NT2/D1 (cell line): ENCODE data around the gene TSPAN14.

Source experiments
- SUZ12 ChIP-seq: IDR thresholded peaks from 2 replicates; pipeline ENCODE4 v1.6.1; 2011; ENCODE audit not compliant: insufficient read length, insufficient read depth; ENCODE audit errors: extremely low read depth
- YY1 ChIP-seq: IDR thresholded peaks from 2 replicates; pipeline ENCODE4 v1.6.1; 2011; ENCODE audit not compliant: insufficient read length, insufficient read depth
- ZNF274 ChIP-seq: IDR thresholded peaks from 2 replicates; pipeline ENCODE4 v1.6.1; 2011; ENCODE audit warnings: mild to moderate bottlenecking, low read depth, low read length

GRCh38 chr10:80452640-80453039 lies 1.5 kb upstream of the TSPAN14 start:
- TF ChIP-seq YY1: no peak
- no peak for TF ChIP-seq ZNF274
- no peak for TF ChIP-seq SUZ12
